ENCODE results near the gene TOPORS.

DNA sequence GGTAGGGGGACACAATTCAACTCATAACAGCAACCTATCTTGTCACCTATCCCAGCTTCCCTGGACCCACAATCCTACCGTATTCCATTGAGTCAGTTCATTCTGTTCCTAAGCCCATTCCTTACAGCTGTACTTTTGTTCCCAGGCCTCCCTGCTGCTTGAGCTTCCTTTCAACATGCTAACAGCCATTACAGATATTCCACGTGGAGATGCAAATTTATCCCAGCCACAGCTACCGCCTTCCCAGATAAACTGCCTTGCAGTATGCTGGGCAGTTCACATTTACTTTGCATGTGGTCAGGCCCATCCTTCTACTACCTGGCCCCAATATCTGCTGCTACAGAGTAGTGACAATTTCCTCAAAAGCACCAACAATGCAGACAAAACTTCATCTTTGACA is 49.4 kb downstream of the TOPORS start:
- TF ChIP-seq, protein P1, sequence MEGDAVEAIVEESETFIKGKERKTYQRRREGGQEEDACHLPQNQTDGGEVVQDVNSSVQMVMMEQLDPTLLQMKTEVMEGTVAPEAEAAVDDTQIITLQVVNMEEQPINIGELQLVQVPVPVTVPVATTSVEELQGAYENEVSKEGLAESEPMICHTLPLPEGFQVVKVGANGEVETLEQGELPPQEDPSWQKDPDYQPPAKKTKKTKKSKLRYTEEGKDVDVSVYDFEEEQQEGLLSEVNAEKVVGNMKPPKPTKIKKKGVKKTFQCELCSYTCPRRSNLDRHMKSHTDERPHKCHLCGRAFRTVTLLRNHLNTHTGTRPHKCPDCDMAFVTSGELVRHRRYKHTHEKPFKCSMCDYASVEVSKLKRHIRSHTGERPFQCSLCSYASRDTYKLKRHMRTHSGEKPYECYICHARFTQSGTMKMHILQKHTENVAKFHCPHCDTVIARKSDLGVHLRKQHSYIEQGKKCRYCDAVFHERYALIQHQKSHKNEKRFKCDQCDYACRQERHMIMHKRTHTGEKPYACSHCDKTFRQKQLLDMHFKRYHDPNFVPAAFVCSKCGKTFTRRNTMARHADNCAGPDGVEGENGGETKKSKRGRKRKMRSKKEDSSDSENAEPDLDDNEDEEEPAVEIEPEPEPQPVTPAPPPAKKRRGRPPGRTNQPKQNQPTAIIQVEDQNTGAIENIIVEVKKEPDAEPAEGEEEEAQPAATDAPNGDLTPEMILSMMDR (conservative IDR thresholded peaks at IDR 0.05): no peak
- TF ChIP-seq ZFX (IDR thresholded peaks at IDR 0.05): no peak
